Left renal cortex interstitium (tissue), 4 donors: ENCODE results near the gene UGT3A1. TPM values are rescaled to one million over a fixed set of nuclear protein-coding genes. Genes with fewer than 3 reads are reported as not detected.
A peak's percentile ranks its signal among the peaks of the same experiment; 100 is the strongest.
"Not testable (repeated sequence)": the region's sequence is repeated elsewhere in the genome, so short reads cannot be mapped to it uniquely, and the experiment has no call there.

ENCODE experiments used
- DNase-seq, 4 donors: peaks; one replicate each; pipeline ENCODE4 v3.0.0-alpha.2; 2013; ENCODE audit warnings: low read depth in 4 of 4, low spot score in 2 of 4, missing footprints in 1 of 4
- polyA plus RNA-seq, 4 donors: library from polyadenylated mRNA; unstranded; fragments of 120-200 nt; gene quantifications; one replicate each; pipeline ENCODE4 v1.2.1, GENCODE V29; 2013; ENCODE audit not compliant: insufficient read length in 4 of 4

UGT3A1 gene
- polyA plus RNA-seq, 4 donors: 72.5 to 138 (median 101) TPM

DNA sequence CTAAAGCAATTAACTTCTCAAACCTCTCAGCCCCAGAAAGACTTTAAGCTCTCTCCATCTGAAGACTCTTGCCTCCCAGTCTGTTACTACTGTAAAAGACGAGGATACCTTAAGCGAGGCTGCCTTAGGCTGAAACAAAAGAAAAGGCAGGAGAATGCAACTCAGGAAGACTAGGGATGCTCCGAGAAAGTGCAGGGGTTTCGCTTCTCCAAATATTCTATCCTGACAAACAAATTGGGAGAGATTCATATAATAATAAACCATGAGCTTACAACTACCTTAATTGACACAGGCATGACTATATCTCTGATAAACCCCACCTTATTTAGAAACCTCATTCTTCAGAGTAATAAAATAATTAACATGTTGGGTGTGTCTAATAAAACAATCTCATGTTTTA is 4.9 kb upstream of the UGT3A1 start:
- no peak for DNase-seq

DNA sequence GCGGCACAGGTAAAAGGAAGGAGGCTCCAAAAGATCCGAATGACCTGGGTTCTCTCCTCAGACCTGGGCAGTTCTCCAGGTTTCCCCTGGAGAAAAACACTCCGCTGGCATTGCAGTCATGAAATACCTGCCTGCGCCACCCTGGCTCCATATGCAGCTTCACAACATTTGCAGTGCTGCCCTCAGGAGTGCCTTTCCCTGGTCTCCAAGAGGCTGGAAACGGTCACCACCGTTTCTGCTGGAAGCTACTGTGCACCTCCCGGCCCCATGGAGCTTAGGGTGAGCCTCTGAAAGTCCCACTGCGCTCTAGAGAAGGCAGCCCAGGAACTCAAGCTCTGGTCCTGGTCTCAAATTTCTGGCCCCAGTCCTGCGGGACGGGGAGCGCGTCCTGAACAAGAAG is 670 bp downstream of the UGT3A1 start:
- DNase-seq: no peak

- no peak for DNase-seq
Measured at GRCh38 chr5:35988529-35988928, 2.7 kb downstream of the UGT3A1 start.

DNA sequence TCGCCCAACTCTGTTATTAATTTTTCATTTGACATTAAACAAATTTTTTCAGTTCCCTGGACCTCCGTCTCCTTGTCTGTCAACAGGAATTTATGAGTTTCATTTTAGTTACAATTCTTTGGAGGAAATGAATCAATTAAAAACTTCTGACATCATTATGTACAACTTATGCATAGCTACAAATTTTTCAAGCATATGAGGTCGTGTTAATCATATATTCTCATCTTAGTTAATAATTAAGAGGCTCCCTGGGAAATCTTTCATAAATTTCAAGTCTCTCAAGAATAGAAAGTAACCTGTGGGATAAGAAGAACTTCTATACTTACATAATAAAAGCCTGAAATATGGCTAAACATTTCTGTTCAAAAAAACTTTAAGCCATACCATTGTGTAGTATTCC is 3.4 kb downstream of the UGT3A1 start:
- no peak for DNase-seq

DNA sequence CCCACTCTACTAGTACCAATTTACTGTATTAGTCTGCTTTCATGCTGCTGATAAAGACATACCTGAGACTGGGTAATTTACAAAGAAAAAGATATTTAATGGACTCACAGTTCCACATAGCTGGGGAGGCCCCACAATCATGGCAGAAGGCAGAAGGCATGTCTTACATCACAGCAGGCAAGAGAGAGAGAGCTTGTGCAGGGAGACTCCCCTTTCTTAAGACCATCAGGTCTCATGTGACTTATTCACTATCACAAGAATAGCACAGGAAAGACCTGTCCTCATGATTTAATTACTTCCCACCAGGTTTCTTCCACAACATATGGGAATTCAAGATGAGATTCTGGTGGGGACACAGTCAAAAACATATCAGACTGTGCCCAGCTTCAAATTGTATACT is 11.5 kb downstream of the UGT3A1 start:
- DNase-seq: no peak

GRCh38 chr5:35976859-35977258 is 14.3 kb downstream of the UGT3A1 start:
- not testable (repeated sequence) for DNase-seq

- no peak for DNase-seq
Measured at GRCh38 chr5:35974570-35974969, 16.6 kb downstream of the UGT3A1 start.

GRCh38 chr5:35971878-35972210 is 19.3 kb downstream of the UGT3A1 start:
- DNase-seq: no peak

DNA sequence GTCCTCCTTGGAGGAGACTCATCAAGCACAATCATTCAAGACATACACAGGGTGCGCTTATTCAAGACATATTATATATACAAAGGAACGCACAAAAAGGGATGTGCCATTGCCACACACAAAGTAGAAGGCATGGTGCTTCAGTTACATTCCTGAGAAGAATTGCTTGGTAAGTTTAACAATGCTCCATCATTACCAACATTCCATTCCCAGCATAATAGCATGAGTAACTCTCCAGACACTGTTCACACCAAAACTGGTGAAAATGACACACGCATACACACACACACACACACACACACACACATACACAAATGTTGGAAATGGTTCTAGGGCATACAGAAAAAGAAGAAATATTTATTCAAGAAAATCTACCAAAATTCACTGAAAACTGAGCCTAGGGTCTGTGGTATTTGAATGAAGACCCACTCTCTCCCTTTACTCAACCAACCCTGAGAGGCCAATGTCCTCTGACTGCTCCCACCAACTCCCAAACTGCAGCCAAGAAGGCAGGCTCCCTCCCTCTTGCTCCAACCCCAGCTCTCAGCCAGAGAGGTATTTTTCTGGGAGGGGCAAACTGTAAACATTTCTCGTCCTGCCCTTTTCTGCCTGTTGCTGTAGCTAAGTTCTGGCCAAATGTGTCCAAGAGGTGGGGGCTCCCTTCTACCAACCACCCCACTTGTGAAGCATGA is 19.9 kb downstream of the UGT3A1 start:
- no peak for DNase-seq

DNA sequence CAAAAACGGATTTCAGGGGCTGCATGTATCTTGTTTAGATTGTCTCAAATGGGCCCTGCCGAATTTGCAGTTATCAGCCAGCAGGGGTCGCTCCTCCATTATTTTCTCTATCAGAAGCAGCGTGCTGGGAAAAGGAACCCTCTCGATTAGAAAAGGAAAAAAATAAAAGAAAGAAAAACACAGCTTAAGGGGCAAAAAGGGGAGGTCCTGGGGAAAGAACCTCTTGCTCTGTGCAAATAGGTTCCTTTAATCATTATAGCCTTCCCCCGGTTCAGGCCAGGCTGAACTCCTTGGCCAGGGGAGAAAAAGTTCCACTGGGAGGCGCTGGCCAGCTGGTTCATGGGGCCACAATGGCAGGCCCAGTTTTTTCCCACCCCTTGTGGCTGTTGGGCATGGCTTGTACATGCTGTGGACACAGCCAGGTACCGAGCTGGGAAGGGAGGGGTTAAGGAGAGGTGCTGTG is 27.8 kb downstream of the UGT3A1 start:
- no peak for DNase-seq

DNA sequence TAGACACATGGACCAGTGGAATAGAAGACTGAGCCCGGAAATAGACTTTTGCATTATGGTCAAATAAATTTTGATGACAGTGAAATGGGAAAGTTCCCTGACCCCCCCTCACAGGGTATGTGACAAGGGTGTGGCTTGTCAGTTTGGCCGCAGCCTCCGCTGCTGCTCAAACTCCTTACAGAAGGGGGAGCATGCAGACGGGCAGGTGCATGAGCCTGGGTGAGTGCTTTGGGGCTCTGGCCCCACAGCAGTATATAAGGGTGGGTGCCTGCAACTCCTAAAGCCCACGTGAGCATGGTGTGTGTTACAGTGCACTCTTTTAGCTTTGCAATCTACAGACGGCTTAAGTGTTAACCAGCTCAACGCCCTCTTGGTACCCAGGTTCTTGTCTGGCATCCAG is 30.9 kb downstream of the UGT3A1 start:
- DNase-seq: no peak

GRCh38 chr5:35956429-35956828 is 34.8 kb downstream of the UGT3A1 start:
- DNase-seq: no peak

GRCh38 chr5:35954175-35954574 is 37.0 kb downstream of the UGT3A1 start:
- DNase-seq: no peak

GRCh38 chr5:35947085-35947484 is 44.1 kb downstream of the UGT3A1 start:
- DNase-seq: no peak

DNA sequence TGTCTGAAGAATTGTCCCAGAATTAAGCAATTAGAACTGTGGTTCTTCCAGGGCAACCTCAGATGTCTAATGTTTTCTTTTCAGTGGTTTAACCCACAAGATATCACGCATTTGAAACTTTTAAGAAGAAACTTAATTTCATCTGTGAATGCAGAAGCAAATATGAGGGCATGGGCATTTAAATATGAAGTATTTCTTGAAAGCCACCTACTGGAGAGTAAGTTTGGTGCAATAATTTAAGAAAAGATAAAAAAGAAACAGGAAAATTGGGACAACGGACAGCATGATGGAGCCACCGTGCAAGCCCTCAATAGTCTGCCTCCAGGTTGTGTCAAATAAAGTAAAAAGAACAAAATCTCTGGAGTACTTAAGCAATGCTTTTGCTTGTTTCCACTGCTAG is 51.6 kb downstream of the UGT3A1 start:
- no peak for DNase-seq

- DNase-seq: peak in 3 of 4 donors; percentile 81 to 92 (median 81)
Measured at GRCh38 chr5:35938568-35939227, 52.5 kb downstream of the UGT3A1 start, which contains the start of gene CAPSL. CAPSL (minus strand) TSS chr5:35938622; CDS start chr5:35921120, 17,502 bp downstream.

GRCh38 chr5:35926389-35927051 is 64.7 kb downstream of the UGT3A1 start:
- peak in 2 of 4 donors; percentile 51 to 71 for DNase-seq

DNA sequence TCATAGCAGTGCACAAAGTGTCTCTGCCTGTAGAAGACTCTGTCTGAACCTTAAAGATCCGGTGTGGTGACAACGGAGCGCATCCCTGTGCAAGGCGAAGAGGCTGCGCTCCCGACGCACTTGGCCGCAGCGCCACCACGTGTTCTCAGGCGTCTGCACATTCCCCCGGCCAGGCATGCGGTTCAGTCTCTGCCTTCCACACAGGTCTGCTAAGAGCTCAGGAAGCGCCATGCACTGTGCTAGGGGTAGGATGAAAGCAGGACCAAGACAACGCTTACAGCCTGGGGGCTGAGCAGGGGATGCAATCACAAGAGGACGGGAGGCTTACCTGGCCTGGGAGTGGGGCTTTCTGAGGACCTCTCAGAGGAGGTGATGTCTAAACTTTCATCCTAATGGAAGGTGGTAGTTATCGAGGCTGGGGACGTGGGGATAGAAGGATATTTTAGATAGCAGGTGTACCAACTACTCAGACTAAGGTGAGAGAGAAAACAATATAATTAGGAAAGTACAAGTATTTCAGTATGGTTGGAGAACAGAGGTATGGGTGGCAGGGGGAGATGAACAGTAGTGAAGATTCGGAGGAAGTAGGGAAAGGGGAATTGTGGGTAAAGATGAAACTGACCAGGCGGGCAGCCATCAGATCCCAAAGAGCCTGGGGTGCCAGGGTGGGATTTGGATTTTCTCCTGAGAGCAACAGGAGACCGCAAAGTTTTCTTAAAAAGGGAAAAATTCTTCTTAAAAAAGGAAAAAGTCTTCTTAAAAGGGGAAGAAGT is 66.1 kb downstream of the UGT3A1 start:
- DNase-seq: peak in 2 of 4 donors; percentile 49

GRCh38 chr5:35924122-35924949 is 66.9 kb downstream of the UGT3A1 start:
- DNase-seq: no peak

GRCh38 chr5:35922468-35922867 is 68.7 kb downstream of the UGT3A1 start:
- DNase-seq: no peak
